ENCODE data around the gene RNF26.

RNF26 gene

GRCh38 chr11:119320240-119320775 lies 14.0 kb upstream of the RNF26 start:
- H3K4me3 ChIP-seq (ENCODE audit: low read depth, low read length) = no peak overlapping the region

GRCh38 chr11:119320776-119321524 lies 13.4 kb upstream of the RNF26 start:
- no peak for DNase-seq
- Histone ChIP-seq H3K4me1 (peaks cover 21% of the 10 kb centered on the region), H3K36me3 (no peaks in the 10 kb centered on the region), H3K9me3 (no peaks in the 10 kb centered on the region), H3K27me3 (no peaks in the 10 kb centered on the region), H3K4me3 (ENCODE audit: low read depth, low read length) (no peak overlapping the region)
- no peak for TF ChIP-seq CTCF (IDR thresholded peaks at IDR 0.05; ENCODE audit: low read depth, low read length)

More at GRCh38 chr11:119320240-119320775, 14.0 kb upstream of the RNF26 start:
- DNase-seq = no peak
- TF ChIP-seq CTCF (IDR thresholded peaks at IDR 0.05; ENCODE audit: low read depth, low read length) = no peak
- Histone ChIP-seq H3K36me3 (no peaks in the 10 kb centered on the region), H3K27me3 (no peaks in the 10 kb centered on the region), H3K4me1 (peaks cover 21% of the 10 kb centered on the region), H3K9me3 (no peaks in the 10 kb centered on the region)

DNA sequence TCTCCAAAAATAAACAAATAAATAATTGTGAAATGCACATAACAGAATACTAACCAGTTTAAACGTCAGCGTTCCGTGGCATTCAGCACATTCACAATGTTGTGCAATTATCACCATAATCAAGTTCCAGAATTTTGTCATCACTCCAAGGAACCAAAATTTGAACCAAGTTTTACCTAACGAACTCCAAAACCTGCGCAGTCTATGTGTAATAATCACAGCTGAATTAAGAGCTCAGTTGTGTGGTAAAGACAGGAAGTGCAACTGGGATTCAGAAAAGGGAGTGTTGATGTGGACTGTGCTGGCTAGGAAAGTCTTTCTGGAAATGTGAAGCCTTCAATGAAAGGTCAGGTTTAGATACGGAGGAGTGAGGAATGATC lies 12.0 kb upstream of the RNF26 start:
- H3K4me3 ChIP-seq (ENCODE audit: low read depth, low read length) = no peak overlapping the region
- DNase-seq = no peak
- no peaks in the 10 kb centered on the region for H3K27me3 ChIP-seq
- peaks cover 20% of the 10 kb centered on the region for H3K4me1 ChIP-seq
- no peaks in the 10 kb centered on the region for H3K9me3 ChIP-seq
- H3K36me3 ChIP-seq = no peaks in the 10 kb centered on the region
- no peak; the same call in 1 of the 2 replicates for TF ChIP-seq CTCF (IDR thresholded peaks at IDR 0.05; ENCODE audit: low read depth, low read length)

- Histone ChIP-seq H3K36me3 (no peaks in the 10 kb centered on the region), H3K4me3 (ENCODE audit: low read depth, low read length) (no peak overlapping the region), H3K9me3 (no peaks in the 10 kb centered on the region), H3K27me3 (no peaks in the 10 kb centered on the region), H3K4me1 (peaks cover 15% of the 10 kb centered on the region)
- no peak for TF ChIP-seq CTCF (IDR thresholded peaks at IDR 0.05; ENCODE audit: low read depth, low read length)
- DNase-seq = no peak
These were observed 11.3 kb upstream of the RNF26 start for GRCh38 chr11:119322921-119323531.

- no peaks in the 10 kb centered on the region for H3K9me3 ChIP-seq
- H3K36me3 ChIP-seq = no peaks in the 10 kb centered on the region
- peak; percentile 89 for DNase-seq
- TF ChIP-seq CTCF (IDR thresholded peaks at IDR 0.05; ENCODE audit: low read depth, low read length) = peak; percentile 88
- H3K27me3 ChIP-seq = no peaks in the 10 kb centered on the region
- no peak overlapping the region for H3K4me3 ChIP-seq (ENCODE audit: low read depth, low read length)
- peaks cover 9% of the 10 kb centered on the region for H3K4me1 ChIP-seq
These were observed 10.7 kb upstream of the RNF26 start for GRCh38 chr11:119323532-119324033.

- Histone ChIP-seq H3K4me3 (ENCODE audit: low read depth, low read length) (no peak overlapping the region), H3K4me1 (peaks cover 5% of the 10 kb centered on the region), H3K9me3 (no peaks in the 10 kb centered on the region), H3K36me3 (no peaks in the 10 kb centered on the region), H3K27me3 (no peaks in the 10 kb centered on the region)
- DNase-seq = no peak
- TF ChIP-seq CTCF (IDR thresholded peaks at IDR 0.05; ENCODE audit: low read depth, low read length) = no peak
These were observed 10.1 kb upstream of the RNF26 start for GRCh38 chr11:119324189-119324588.
